Upper lobe of right lung (tissue), 1 donor: ENCODE measurements around the gene EIF4G3. TPM values are rescaled to one million over a fixed set of nuclear protein-coding genes. Genes with fewer than 3 reads are reported as not detected.

Experiments
- ATAC-seq: fragments of 200-7000 bp; cut with Tn5 transposase; one replicate; pipeline ENCODE4 v1.9.1; 2020; ENCODE audit warnings: mild to moderate bottlenecking, moderate library complexity
- DNase-seq: peaks from one replicate; pipeline ENCODE4 v3.0.0-alpha.2; 2020
- H3K27ac ChIP-seq: fragments of 200-600 bp; one replicate; pipeline ENCODE4 v1.8.0; 2022
- H3K27me3 ChIP-seq: fragments of 200-600 bp; one replicate; pipeline ENCODE4 v1.8.0; 2022; ENCODE audit warnings: mild to moderate bottlenecking
- H3K36me3 ChIP-seq: fragments of 200-600 bp; one replicate; pipeline ENCODE4 v1.8.0; 2022
- H3K4me1 ChIP-seq: fragments of 200-600 bp; one replicate; pipeline ENCODE4 v1.8.0; 2022
- H3K4me3 ChIP-seq: fragments of 200-600 bp; one replicate; pipeline ENCODE4 v1.8.0; 2022; ENCODE audit warnings: mild to moderate bottlenecking
- H3K9me3 ChIP-seq: fragments of 200-600 bp; one replicate; pipeline ENCODE4 v1.8.0; 2022
- CTCF ChIP-seq: fragments of 200-600 bp; IDR thresholded peaks from one replicate; pipeline ENCODE4 v1.8.0; 2022; ENCODE audit warnings: antibody characterized with exemption
- intact Hi-C: fragments of 100-400 bp; cut with DNase I; formaldehyde crosslinking; loops from one replicate; pipeline ENCODE4 v1.11.0; 2022
- total RNA-seq: library from RNA; stranded (reverse); fragmentation: NEBNext Ultra II Directional; extraction: Animal tissue kit (Norgen Biotek cat#: 25700); gene quantifications from one replicate; pipeline ENCODE4 v1.2.1, GENCODE V29; 2021
- donor health status: DM: no; HTN: yes; CAD: no; lungs with severe emphysema.

The EIF4G3 gene
- total RNA-seq, 1 donor from 2014 or later: 44.5 TPM

GRCh38 chr1:21124846-21125245, 51.9 kb downstream of the EIF4G3 start:
- H3K27ac ChIP-seq: no peak overlapping the region
- peaks cover 3% of the 10 kb centered on the region for H3K4me1 ChIP-seq
- no peaks in the 10 kb centered on the region for H3K36me3 ChIP-seq
- no peak overlapping the region for H3K4me3 ChIP-seq
- DNase-seq: no peak
- H3K27me3 ChIP-seq: no peaks in the 10 kb centered on the region
- no peaks in the 10 kb centered on the region for H3K9me3 ChIP-seq
- no peak for TF ChIP-seq CTCF
- intact Hi-C loops: no loop called here
- no peak for ATAC-seq

GRCh38 chr1:21123287-21123948, 53.3 kb downstream of the EIF4G3 start:
- H3K4me3 ChIP-seq: no peak overlapping the region

DNA sequence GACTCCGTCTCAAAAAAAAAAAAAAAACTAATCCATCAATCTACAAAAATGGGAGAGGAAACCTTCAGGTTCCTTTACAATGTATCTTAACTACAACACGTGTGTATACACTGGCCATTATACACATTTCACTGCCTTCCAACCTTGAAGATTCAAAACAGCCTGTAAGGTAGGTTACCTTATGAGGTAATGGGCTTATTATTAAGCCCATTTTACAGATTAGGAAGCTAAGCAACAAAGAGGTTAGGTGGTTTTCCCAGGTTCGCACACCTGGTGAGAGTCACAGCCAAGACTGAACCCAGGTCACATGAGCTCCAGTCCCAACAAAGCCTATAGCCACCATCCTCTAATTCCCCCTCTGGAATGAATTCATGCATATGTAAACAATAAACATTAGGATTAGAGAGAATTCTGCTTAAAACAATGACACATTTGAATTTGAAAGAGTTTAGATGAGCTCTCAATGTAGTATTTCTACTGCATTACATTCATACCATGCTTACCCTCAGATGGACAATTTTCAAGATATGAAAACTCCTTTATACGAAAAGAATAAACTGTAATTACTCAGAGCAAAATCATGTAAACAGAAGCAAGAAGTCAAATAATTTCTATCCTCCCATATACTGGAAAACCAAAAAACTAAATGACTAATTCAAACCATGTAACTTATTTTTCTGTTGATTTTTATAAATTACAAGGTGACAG, 54.8 kb downstream of the EIF4G3 start:
- H3K27me3 ChIP-seq: no peaks in the 10 kb centered on the region
- H3K36me3 ChIP-seq: no peaks in the 10 kb centered on the region
- peaks cover 12% of the 10 kb centered on the region for H3K4me1 ChIP-seq
- H3K27ac ChIP-seq: no peak overlapping the region
- H3K4me3 ChIP-seq: no peak overlapping the region
- intact Hi-C loops: no loop called here
- ATAC-seq (no peak), DNase-seq (no peak)
- no peak for TF ChIP-seq CTCF
- H3K9me3 ChIP-seq: no peaks in the 10 kb centered on the region

More at GRCh38 chr1:21123287-21123948, 53.3 kb downstream of the EIF4G3 start:
- DNase-seq (no peak), ATAC-seq (no peak)
- Histone ChIP-seq H3K9me3 (no peaks in the 10 kb centered on the region), H3K27ac (no peak overlapping the region), H3K36me3 (no peaks in the 10 kb centered on the region), H3K4me1 (peaks cover 3% of the 10 kb centered on the region), H3K27me3 (no peaks in the 10 kb centered on the region)
- TF ChIP-seq CTCF: no peak
- intact Hi-C loops: no loop called here

- Histone ChIP-seq H3K9me3 (no peaks in the 10 kb centered on the region), H3K36me3 (no peaks in the 10 kb centered on the region), H3K4me1 (peaks cover 9% of the 10 kb centered on the region), H3K27me3 (no peaks in the 10 kb centered on the region), H3K4me3 (no peak overlapping the region), H3K27ac (no peak overlapping the region)
- no peak for ATAC-seq
- no peak for TF ChIP-seq CTCF
- DNase-seq: no peak
- intact Hi-C loops: no loop called here
Measured at GRCh38 chr1:21118167-21118566, 58.5 kb downstream of the EIF4G3 start.

DNA sequence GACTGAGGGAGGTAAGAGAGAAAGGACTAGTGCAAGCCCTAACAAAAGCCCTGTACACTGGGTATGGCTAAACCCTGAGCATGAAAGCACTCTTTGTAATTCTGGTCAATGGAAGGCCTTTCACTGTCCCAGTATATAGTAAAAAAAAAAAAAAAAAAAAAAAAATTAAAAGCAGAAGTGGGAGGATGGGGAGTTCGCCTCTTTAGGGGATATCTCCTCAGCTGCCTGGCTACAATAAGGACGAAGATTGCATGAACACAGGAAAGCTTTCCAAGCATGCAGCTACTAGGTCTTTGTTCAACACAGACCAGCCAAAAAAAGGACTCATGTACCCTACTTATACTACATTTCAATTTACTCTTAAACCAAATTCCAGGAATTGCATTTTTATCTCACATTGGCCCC, 59.1 kb downstream of the EIF4G3 start:
- no peak for ATAC-seq
- no peaks in the 10 kb centered on the region for H3K9me3 ChIP-seq

More for the DNA sequence above, 59.1 kb downstream of the EIF4G3 start:
- H3K27ac ChIP-seq: no peak overlapping the region
- peaks cover 9% of the 10 kb centered on the region for H3K4me1 ChIP-seq
- no peak overlapping the region for H3K4me3 ChIP-seq
- no peak for DNase-seq
- no peaks in the 10 kb centered on the region for H3K27me3 ChIP-seq
- no peaks in the 10 kb centered on the region for H3K36me3 ChIP-seq
- TF ChIP-seq CTCF: no peak
- intact Hi-C loops: no loop called here
